HepG2 (cell line): ENCODE results near the gene RNASE7. TPM values are rescaled to one million over a fixed set of nuclear protein-coding genes. Genes with fewer than 3 reads are reported as not detected.

Source experiments
- ATRX ChIP-seq: sonication (generic); formaldehyde crosslinking; IDR thresholded peaks from 2 replicates; pipeline ENCODE4 v1.4.0; 2020; ENCODE audit warnings: missing genetic modification reagents, borderline replicate concordance
- FOXO1 ChIP-seq: sonication (generic); formaldehyde crosslinking; IDR thresholded peaks from 2 replicates; pipeline ENCODE4 v1.4.0; 2020; ENCODE audit warnings: missing genetic modification reagents
- FOXP1 ChIP-seq, 2 experiments: fragments of 450-650 bp in 1 of 2; IDR thresholded peaks; 2 replicates each; pipeline ENCODE4 v1.6.1; 2017 to 2018; ENCODE audit warnings: antibody characterized with exemption in 1 of 2
- GATAD1 ChIP-seq: IDR thresholded peaks from 2 replicates; pipeline ENCODE4 v1.6.1; 2016; ENCODE audit warnings: missing genetic modification reagents, missing compliant biosample characterization
- HHEX ChIP-seq: IDR thresholded peaks from 2 replicates; pipeline ENCODE4 v1.6.1; 2016; ENCODE audit warnings: control low read depth
- MIER2 ChIP-seq: IDR thresholded peaks from 2 replicates; pipeline ENCODE4 v1.6.1; 2016; ENCODE audit warnings: missing biosample characterization, missing genetic modification reagents
- SMAD3 ChIP-seq: sonication (generic); formaldehyde crosslinking; IDR thresholded peaks from 2 replicates; pipeline ENCODE4 v1.4.0; 2020; ENCODE audit warnings: missing genetic modification reagents
- SMARCE1 ChIP-seq: fragments of 450-650 bp; IDR thresholded peaks from 2 replicates; pipeline ENCODE4 v1.6.1; 2017; ENCODE audit warnings: borderline replicate concordance
- TBP ChIP-seq: sonication (generic); formaldehyde crosslinking; IDR thresholded peaks from 2 replicates; pipeline ENCODE4 v1.5.0; 2020; ENCODE audit warnings: missing genetic modification reagents
- TRIM24 ChIP-seq: sonication (generic); formaldehyde crosslinking; IDR thresholded peaks from 2 replicates; pipeline ENCODE4 v1.8.0; 2022; ENCODE audit warnings: mild to moderate bottlenecking, missing genetic modification reagents
- ZIK1 ChIP-seq: sonication (generic); formaldehyde crosslinking; IDR thresholded peaks from 2 replicates; pipeline ENCODE4 v1.5.0; 2020; ENCODE audit warnings: mild to moderate bottlenecking, low read depth, missing genetic modification reagents, borderline replicate concordance
- ZNF160 ChIP-seq: sonication (generic); formaldehyde crosslinking; IDR thresholded peaks from 2 replicates; pipeline ENCODE4 v1.8.0; 2022; ENCODE audit warnings: mild to moderate bottlenecking, inconsistent platforms, missing genetic modification reagents
- ZNF331 ChIP-seq: sonication (generic); formaldehyde crosslinking; IDR thresholded peaks from 2 replicates; pipeline ENCODE4 v1.4.0; 2020; ENCODE audit warnings: missing genetic modification reagents
- ZNF816 ChIP-seq: sonication (generic); formaldehyde crosslinking; IDR thresholded peaks from 2 replicates; pipeline ENCODE4 v1.8.0; 2022; ENCODE audit warnings: missing genetic modification reagents, mild to moderate bottlenecking, borderline replicate concordance
- ZSCAN25 ChIP-seq: sonication (generic); formaldehyde crosslinking; IDR thresholded peaks from 2 replicates; pipeline ENCODE4 v1.8.0; 2022; ENCODE audit warnings: mild to moderate bottlenecking, missing genetic modification reagents
- polyA plus RNA-seq, 8 experiments: library from polyadenylated mRNA; depleted of rRNA in 3 of 8; stranded (reverse) in 7 of 8; unstranded in 1 of 8; fragments of >200 nt; fragmentation: Illumina TruSeq in 4 of 8; extraction: Trizol in 4 of 8; gene quantifications; 2 replicates each; pipeline versions ENCODE4 v1.2.1 to v1.2.3, GENCODE V29; 2011 to 2016; ENCODE audit warnings: low read depth in 4 of 8, missing spikeins in 1 of 8, mixed read lengths in 1 of 8; ENCODE audit not compliant: insufficient read depth in 1 of 8
- total RNA-seq, 5 experiments: library from RNA; depleted of rRNA; stranded (reverse); fragments of >200 nt; fragmentation: Illumina TruSeq; extraction: Trizol; gene quantifications; 2 replicates each; pipeline ENCODE4 v1.2.3, GENCODE V29; 2016; ENCODE audit warnings: low read depth in 1 of 5
- TF ChIP-seq, protein P1 (sequence below), 2 experiments: sonication (generic) in 1 of 2; formaldehyde crosslinking in 1 of 2; IDR thresholded peaks; 2 replicates each; pipeline versions ENCODE4 v1.6.1 to v1.9.0; 2014 to 2022; ENCODE audit warnings: antibody characterized with exemption in 1 of 2, borderline replicate concordance in 1 of 2, inconsistent platforms in 1 of 2, low read depth in 1 of 2, missing genetic modification reagents in 1 of 2
- TF ChIP-seq, protein P2 (sequence below): sonication (generic); formaldehyde crosslinking; IDR thresholded peaks from 2 replicates; pipeline ENCODE4 v1.4.0; 2020; ENCODE audit warnings: mild to moderate bottlenecking, missing genetic modification reagents
- TF ChIP-seq, protein P3 (sequence below): sonication (generic); formaldehyde crosslinking; IDR thresholded peaks from 2 replicates; pipeline ENCODE4 v1.5.0; 2020; ENCODE audit warnings: missing genetic modification reagents

Gene RNASE7
- total and polyA plus RNA-seq, 2 of the 13 experiments (the other 11 are each of a cell fraction or from before 2014, with no cell fraction given), result 0.04 TPM; not detected in 1

DNA sequence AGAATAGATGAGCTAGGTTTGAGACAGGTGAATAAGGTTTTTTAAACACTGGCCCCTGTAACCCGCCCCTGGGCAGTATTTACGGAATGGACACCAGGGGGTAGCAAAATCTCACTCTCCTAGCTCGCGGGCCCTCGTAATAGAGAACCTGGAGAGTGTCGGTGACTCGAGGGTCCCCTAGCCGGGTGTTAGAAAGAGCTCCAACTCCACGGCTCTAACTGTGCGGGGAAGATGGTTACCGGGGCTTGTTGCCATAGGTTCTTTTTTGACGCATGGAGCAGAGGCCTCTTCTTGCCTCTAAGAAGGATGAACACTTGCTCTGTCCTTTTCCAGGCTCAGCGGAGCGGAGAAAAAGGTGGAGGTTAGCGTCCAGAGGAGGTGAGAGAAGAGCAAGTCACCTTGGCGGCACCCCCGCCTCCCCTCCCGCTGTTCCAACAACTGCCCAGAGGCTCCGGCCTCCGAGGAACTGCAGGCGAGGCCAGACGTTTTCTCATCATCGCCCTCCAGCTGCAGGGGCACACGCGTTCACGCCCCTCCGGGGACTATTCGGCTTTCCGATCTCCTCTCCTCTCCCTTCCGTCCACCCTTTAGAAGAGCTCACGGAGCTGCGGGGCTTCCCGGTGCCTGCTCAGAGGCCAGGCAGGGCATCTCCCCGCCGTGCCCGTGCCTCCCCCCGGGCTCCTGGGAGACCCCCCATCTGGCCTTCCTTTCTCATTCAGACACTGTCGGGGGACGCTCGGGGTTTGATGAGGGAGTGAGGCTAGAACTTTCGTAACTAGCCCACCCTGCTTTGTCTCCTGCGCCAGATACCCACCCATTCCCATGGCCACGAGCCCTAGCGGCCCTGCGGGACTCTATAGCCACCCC, 26.6 kb downstream of the RNASE7 start (continued):
- TF ChIP-seq, protein P1, sequence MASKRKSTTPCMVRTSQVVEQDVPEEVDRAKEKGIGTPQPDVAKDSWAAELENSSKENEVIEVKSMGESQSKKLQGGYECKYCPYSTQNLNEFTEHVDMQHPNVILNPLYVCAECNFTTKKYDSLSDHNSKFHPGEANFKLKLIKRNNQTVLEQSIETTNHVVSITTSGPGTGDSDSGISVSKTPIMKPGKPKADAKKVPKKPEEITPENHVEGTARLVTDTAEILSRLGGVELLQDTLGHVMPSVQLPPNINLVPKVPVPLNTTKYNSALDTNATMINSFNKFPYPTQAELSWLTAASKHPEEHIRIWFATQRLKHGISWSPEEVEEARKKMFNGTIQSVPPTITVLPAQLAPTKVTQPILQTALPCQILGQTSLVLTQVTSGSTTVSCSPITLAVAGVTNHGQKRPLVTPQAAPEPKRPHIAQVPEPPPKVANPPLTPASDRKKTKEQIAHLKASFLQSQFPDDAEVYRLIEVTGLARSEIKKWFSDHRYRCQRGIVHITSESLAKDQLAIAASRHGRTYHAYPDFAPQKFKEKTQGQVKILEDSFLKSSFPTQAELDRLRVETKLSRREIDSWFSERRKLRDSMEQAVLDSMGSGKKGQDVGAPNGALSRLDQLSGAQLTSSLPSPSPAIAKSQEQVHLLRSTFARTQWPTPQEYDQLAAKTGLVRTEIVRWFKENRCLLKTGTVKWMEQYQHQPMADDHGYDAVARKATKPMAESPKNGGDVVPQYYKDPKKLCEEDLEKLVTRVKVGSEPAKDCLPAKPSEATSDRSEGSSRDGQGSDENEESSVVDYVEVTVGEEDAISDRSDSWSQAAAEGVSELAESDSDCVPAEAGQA (IDR thresholded peaks at IDR 0.05; ENCODE audit: low read depth), result no peak
- TF ChIP-seq, protein P1 (CRISPR knock-in tag; IDR thresholded peaks at IDR 0.05; ENCODE audit: borderline replicate concordance), result no peak
- TF ChIP-seq SMAD3 (CRISPR knock-in tag) (no peak), ZNF331 (CRISPR knock-in tag) (peak; percentile 39; the same call in 1 of the 2 replicates), ZNF160 (CRISPR knock-in tag) (no peak), HHEX (CRISPR knock-in tag) (no peak), FOXP1 (IDR thresholded peaks at IDR 0.05) (no peak), FOXP1 (CRISPR knock-in tag; IDR thresholded peaks at IDR 0.05) (no peak), ZIK1 (no peak), ZSCAN25 (CRISPR knock-in tag) (peak; percentile 56; the same call in 1 of the 2 replicates), TBP (CRISPR knock-in tag) (no peak), ATRX (CRISPR knock-in tag) (no peak), SMARCE1 (no peak), TRIM24 (CRISPR knock-in tag) (no peak), ZNF816 (no peak), MIER2 (0 out of 2 replicates have a peak, but pooled peaks have one; percentile 29), FOXO1 (CRISPR knock-in tag) (no peak), GATAD1 (CRISPR knock-in tag) (0 out of 2 replicates have a peak, but pooled peaks have one; percentile 35)
- TF ChIP-seq, protein P2, sequence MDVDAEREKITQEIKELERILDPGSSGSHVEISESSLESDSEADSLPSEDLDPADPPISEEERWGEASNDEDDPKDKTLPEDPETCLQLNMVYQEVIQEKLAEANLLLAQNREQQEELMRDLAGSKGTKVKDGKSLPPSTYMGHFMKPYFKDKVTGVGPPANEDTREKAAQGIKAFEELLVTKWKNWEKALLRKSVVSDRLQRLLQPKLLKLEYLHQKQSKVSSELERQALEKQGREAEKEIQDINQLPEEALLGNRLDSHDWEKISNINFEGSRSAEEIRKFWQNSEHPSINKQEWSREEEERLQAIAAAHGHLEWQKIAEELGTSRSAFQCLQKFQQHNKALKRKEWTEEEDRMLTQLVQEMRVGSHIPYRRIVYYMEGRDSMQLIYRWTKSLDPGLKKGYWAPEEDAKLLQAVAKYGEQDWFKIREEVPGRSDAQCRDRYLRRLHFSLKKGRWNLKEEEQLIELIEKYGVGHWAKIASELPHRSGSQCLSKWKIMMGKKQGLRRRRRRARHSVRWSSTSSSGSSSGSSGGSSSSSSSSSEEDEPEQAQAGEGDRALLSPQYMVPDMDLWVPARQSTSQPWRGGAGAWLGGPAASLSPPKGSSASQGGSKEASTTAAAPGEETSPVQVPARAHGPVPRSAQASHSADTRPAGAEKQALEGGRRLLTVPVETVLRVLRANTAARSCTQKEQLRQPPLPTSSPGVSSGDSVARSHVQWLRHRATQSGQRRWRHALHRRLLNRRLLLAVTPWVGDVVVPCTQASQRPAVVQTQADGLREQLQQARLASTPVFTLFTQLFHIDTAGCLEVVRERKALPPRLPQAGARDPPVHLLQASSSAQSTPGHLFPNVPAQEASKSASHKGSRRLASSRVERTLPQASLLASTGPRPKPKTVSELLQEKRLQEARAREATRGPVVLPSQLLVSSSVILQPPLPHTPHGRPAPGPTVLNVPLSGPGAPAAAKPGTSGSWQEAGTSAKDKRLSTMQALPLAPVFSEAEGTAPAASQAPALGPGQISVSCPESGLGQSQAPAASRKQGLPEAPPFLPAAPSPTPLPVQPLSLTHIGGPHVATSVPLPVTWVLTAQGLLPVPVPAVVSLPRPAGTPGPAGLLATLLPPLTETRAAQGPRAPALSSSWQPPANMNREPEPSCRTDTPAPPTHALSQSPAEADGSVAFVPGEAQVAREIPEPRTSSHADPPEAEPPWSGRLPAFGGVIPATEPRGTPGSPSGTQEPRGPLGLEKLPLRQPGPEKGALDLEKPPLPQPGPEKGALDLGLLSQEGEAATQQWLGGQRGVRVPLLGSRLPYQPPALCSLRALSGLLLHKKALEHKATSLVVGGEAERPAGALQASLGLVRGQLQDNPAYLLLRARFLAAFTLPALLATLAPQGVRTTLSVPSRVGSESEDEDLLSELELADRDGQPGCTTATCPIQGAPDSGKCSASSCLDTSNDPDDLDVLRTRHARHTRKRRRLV (CRISPR knock-in tag), result no peak
- TF ChIP-seq, protein P3, sequence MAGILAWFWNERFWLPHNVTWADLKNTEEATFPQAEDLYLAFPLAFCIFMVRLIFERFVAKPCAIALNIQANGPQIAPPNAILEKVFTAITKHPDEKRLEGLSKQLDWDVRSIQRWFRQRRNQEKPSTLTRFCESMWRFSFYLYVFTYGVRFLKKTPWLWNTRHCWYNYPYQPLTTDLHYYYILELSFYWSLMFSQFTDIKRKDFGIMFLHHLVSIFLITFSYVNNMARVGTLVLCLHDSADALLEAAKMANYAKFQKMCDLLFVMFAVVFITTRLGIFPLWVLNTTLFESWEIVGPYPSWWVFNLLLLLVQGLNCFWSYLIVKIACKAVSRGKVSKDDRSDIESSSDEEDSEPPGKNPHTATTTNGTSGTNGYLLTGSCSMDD (CRISPR knock-in tag), result no peak
